Liver (tissue), 9 donors: ENCODE measurements around the gene OPN1LW. TPM values are rescaled to one million over a fixed set of nuclear protein-coding genes. Genes with fewer than 3 reads are reported as not detected.

Experiments used
- DNase-seq: peaks from one replicate; pipeline ENCODE4 v3.0.0-alpha.2; 2017; ENCODE audit warnings: low spot score
- H3K27ac ChIP-seq, 2 donors: one replicate each; pipeline ENCODE4 v1.7.0; 2013; ENCODE audit warnings: inconsistent platforms in 2 of 2, low read length in 2 of 2, control low read depth in 1 of 2, low read depth in 1 of 2, mild to moderate bottlenecking in 1 of 2
- H3K27me3 ChIP-seq, 4 donors: one replicate each; pipeline versions ENCODE4 v1.6.1 to v1.7.0; 2013; ENCODE audit warnings: low read length in 3 of 4, inconsistent platforms in 1 of 4, mild to moderate bottlenecking in 1 of 4, moderate library complexity in 1 of 4; ENCODE audit not compliant: control insufficient read depth in 4 of 4, insufficient read depth in 4 of 4
- H3K36me3 ChIP-seq, 4 donors: one replicate each; pipeline versions ENCODE4 v1.6.1 to v1.7.0; 2013; ENCODE audit warnings: low read length in 3 of 4, mild to moderate bottlenecking in 3 of 4, low read depth in 1 of 4, moderate library complexity in 1 of 4; ENCODE audit not compliant: control insufficient read depth in 4 of 4, insufficient read depth in 3 of 4
- H3K4me1 ChIP-seq, 4 donors: one replicate each; pipeline versions ENCODE4 v1.6.1 to v1.7.0; 2013; ENCODE audit warnings: low read length in 3 of 4, mild to moderate bottlenecking in 3 of 4, moderate library complexity in 1 of 4; ENCODE audit not compliant: control insufficient read depth in 4 of 4, insufficient read depth in 4 of 4
- H3K4me3 ChIP-seq, 3 donors: one replicate each; pipeline versions ENCODE4 v1.6.1 to v1.7.0; 2013; ENCODE audit warnings: low read length in 3 of 3, control low read depth in 1 of 3, low read depth in 1 of 3, mild to moderate bottlenecking in 1 of 3
- H3K9ac ChIP-seq, 2 donors: one replicate each; pipeline ENCODE4 v1.7.0; 2013; ENCODE audit warnings: low read length in 2 of 2, mild to moderate bottlenecking in 2 of 2, moderate library complexity in 2 of 2, control low read depth in 1 of 2, low read depth in 1 of 2
- H3K9me3 ChIP-seq, 4 donors: one replicate each; pipeline versions ENCODE4 v1.6.1 to v1.7.0; 2013; ENCODE audit warnings: low read length in 3 of 4; ENCODE audit not compliant: control insufficient read depth in 4 of 4
- EGR1 ChIP-seq, 2 donors: IDR thresholded peaks; 2 replicates each; pipeline ENCODE4 v1.6.1; 2016 to 2018; ENCODE audit warnings: antibody characterized with exemption in 2 of 2, low read depth in 2 of 2
- FOXA1 ChIP-seq: IDR thresholded peaks from 2 replicates; pipeline ENCODE4 v1.6.1; 2016; ENCODE audit warnings: antibody characterized with exemption
- FOXA2 ChIP-seq: IDR thresholded peaks from 2 replicates; pipeline ENCODE4 v1.6.1; 2016; ENCODE audit warnings: antibody characterized with exemption
- GABPA ChIP-seq, 2 donors: IDR thresholded peaks in 1 of 2; conservative IDR thresholded peaks in 1 of 2; 2 replicates each; pipeline ENCODE4 v1.6.1; 2016; ENCODE audit warnings: antibody characterized with exemption in 2 of 2, mild to moderate bottlenecking in 1 of 2, moderate library complexity in 1 of 2
- HNF4A ChIP-seq, 2 donors: conservative IDR thresholded peaks; 2 replicates each; pipeline ENCODE4 v1.6.1; 2016; ENCODE audit warnings: antibody characterized with exemption in 2 of 2, mild to moderate bottlenecking in 2 of 2
- HNF4G ChIP-seq: IDR thresholded peaks from 2 replicates; pipeline ENCODE4 v1.6.1; 2016; ENCODE audit warnings: antibody characterized with exemption
- JUND ChIP-seq, 2 donors: IDR thresholded peaks; 2 replicates each; pipeline ENCODE4 v1.6.1; 2016; ENCODE audit warnings: antibody characterized with exemption in 2 of 2
- NR2F2 ChIP-seq: IDR thresholded peaks from 2 replicates; pipeline ENCODE4 v1.6.1; 2016; ENCODE audit warnings: antibody characterized with exemption
- RAD21 ChIP-seq, 2 donors: IDR thresholded peaks; 2 replicates each; pipeline ENCODE4 v1.6.1; 2016; ENCODE audit warnings: antibody characterized with exemption in 2 of 2, mild to moderate bottlenecking in 2 of 2
- RXRA ChIP-seq, 2 donors: IDR thresholded peaks; 2 replicates each; pipeline ENCODE4 v1.6.1; 2017 to 2018; ENCODE audit warnings: antibody characterized with exemption in 2 of 2, mild to moderate bottlenecking in 1 of 2
- SP1 ChIP-seq: IDR thresholded peaks from 2 replicates; pipeline ENCODE4 v1.6.1; 2018; ENCODE audit warnings: antibody characterized with exemption, mild to moderate bottlenecking
- TAF1 ChIP-seq: conservative IDR thresholded peaks from 2 replicates; pipeline ENCODE4 v1.6.1; 2016; ENCODE audit warnings: antibody characterized with exemption, mild to moderate bottlenecking
- YY1 ChIP-seq: IDR thresholded peaks from 2 replicates; pipeline ENCODE4 v1.6.1; 2016; ENCODE audit warnings: antibody characterized with exemption, mild to moderate bottlenecking
- WGBS: extraction: QIAGEN DNeasy Blood & Tissue Kit; methylation state at CpG from one replicate; pipeline ENCODE4 v1.1.7; 2013; 5-methylcytosine and 5-hydroxymethylcytosine counted together
- polyA plus RNA-seq, 2 donors: library from polyadenylated mRNA; stranded (reverse) in 1 of 2; unstranded in 1 of 2; fragments of 200-250 nt in 1 of 2; fragments of >200 nt in 1 of 2; fragmentation: Nextera tagmentation in 1 of 2; extraction: Ambion mirVana in 1 of 2; gene quantifications; one replicate each; pipeline versions ENCODE4 v1.2.1 to v1.2.3, GENCODE V29; 2013 to 2015
- total RNA-seq, 2 donors: library from RNA; depleted of rRNA; stranded (reverse); fragments of >200 nt; gene quantifications; one replicate each; pipeline ENCODE4 v1.2.3, GENCODE V29; 2014
- TF ChIP-seq, protein P1 (sequence below): IDR thresholded peaks from 2 replicates; pipeline ENCODE4 v1.6.1; 2016; ENCODE audit warnings: antibody characterized with exemption
- TF ChIP-seq, protein P2 (sequence below): IDR thresholded peaks from 2 replicates; pipeline ENCODE4 v1.6.1; 2016; ENCODE audit warnings: antibody characterized with exemption
- TF ChIP-seq, protein P3 (sequence below): fragments of 150-350 bp; IDR thresholded peaks from 2 replicates; pipeline ENCODE4 v1.5.1; 2017; ENCODE audit warnings: improper control_type of control experiment, low read depth, low read length; ENCODE audit not compliant: missing input control
- TF ChIP-seq, protein P4 (sequence below): IDR thresholded peaks from 2 replicates; pipeline ENCODE4 v1.6.1; 2016; ENCODE audit warnings: antibody characterized with exemption, mild to moderate bottlenecking
- TF ChIP-seq, protein P5 (sequence below): IDR thresholded peaks from 2 replicates; pipeline ENCODE4 v1.6.1; 2016; ENCODE audit warnings: antibody characterized with exemption
- donor health status: healthy.
- donor health status: healthy.
- donor health status: healthy.
- donor health status: healthy.
- donor health status: healthy.

Gene OPN1LW
- total and polyA plus RNA-seq, 4 donors: not detected

DNA sequence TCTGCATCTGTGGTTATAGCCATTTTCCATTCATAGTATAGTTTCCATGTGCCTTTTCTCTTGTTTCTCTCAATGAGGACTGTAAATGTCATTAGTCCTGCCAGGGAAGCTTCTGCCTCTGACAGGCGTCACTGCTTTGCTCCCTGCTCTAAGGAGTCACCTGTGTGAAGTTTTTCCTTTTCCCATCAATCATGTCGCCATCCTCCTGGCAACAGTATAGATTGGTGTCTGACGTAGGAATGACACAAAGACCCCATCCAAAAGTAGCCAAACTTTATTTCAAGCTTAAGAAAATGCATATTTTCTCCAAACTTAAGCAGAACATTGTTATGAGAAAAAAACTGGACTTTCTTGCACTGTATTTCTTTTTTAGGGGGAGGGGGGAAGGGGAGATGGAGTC is 23.5 kb upstream of the OPN1LW start (continued):
- TF ChIP-seq, protein P1, sequence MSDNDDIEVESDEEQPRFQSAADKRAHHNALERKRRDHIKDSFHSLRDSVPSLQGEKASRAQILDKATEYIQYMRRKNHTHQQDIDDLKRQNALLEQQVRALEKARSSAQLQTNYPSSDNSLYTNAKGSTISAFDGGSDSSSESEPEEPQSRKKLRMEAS: no peak
- TF ChIP-seq NR2F2 (no peak), EGR1 (IDR thresholded peaks at IDR 0.05; ENCODE audit: low read depth in 2 of 2) (no peak)
- TF ChIP-seq, protein P2, sequence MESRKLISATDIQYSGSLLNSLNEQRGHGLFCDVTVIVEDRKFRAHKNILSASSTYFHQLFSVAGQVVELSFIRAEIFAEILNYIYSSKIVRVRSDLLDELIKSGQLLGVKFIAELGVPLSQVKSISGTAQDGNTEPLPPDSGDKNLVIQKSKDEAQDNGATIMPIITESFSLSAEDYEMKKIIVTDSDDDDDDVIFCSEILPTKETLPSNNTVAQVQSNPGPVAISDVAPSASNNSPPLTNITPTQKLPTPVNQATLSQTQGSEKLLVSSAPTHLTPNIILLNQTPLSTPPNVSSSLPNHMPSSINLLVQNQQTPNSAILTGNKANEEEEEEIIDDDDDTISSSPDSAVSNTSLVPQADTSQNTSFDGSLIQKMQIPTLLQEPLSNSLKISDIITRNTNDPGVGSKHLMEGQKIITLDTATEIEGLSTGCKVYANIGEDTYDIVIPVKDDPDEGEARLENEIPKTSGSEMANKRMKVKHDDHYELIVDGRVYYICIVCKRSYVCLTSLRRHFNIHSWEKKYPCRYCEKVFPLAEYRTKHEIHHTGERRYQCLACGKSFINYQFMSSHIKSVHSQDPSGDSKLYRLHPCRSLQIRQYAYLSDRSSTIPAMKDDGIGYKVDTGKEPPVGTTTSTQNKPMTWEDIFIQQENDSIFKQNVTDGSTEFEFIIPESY: no peak

DNA sequence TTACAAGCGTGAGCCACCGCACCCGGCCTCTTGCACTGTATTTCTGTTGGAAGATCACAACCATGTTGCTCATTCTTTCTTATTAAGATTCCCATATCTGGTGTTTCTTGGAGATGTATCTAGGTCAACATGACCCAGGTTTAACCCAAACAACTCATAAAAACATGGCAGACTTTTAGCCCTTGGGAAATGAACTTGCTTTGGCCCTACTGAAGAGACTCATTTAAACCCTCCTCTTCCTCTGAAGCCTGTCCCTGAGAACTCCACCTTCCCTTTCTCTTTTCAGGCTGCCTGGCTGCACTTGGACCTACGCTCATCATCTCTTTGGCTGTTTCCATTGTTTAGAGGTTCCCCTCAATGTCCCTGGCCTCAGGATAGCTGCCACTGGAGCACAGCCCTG is 22.8 kb upstream of the OPN1LW start:
- Histone ChIP-seq H3K4me3 (no peak overlapping the region), H3K36me3 (no peaks in the 10 kb centered on the region), H3K27ac (no peak overlapping the region), H3K4me1 (no peaks in the 10 kb centered on the region), H3K27me3 (no peaks in the 10 kb centered on the region), H3K9ac (no peak overlapping the region), H3K9me3 (peaks cover 0 to 3% (median 0%) of the 10 kb centered on the region in 4 donors)
- WGBS: 98% methylated on average over 4 of the region's 4 CpGs
- TF ChIP-seq JUND (IDR thresholded peaks at IDR 0.05) (no peak), YY1 (no peak), SP1 (no peak), RXRA (IDR thresholded peaks at IDR 0.05) (no peak), TAF1 (no peak), EGR1 (IDR thresholded peaks at IDR 0.05; ENCODE audit: low read depth in 2 of 2) (no peak), HNF4G (no peak), HNF4A (conservative IDR thresholded peaks at IDR 0.05) (no peak), NR2F2 (no peak), GABPA (IDR thresholded peaks at IDR 0.05 in 1 of 2, conservative IDR thresholded peaks at IDR 0.05 in 1 of 2) (no peak), FOXA2 (no peak), RAD21 (IDR thresholded peaks at IDR 0.05) (no peak), FOXA1 (no peak)
- TF ChIP-seq, protein P2: no peak
- TF ChIP-seq, protein P1: no peak
- TF ChIP-seq, protein P3, sequence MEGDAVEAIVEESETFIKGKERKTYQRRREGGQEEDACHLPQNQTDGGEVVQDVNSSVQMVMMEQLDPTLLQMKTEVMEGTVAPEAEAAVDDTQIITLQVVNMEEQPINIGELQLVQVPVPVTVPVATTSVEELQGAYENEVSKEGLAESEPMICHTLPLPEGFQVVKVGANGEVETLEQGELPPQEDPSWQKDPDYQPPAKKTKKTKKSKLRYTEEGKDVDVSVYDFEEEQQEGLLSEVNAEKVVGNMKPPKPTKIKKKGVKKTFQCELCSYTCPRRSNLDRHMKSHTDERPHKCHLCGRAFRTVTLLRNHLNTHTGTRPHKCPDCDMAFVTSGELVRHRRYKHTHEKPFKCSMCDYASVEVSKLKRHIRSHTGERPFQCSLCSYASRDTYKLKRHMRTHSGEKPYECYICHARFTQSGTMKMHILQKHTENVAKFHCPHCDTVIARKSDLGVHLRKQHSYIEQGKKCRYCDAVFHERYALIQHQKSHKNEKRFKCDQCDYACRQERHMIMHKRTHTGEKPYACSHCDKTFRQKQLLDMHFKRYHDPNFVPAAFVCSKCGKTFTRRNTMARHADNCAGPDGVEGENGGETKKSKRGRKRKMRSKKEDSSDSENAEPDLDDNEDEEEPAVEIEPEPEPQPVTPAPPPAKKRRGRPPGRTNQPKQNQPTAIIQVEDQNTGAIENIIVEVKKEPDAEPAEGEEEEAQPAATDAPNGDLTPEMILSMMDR: no peak
- TF ChIP-seq, protein P4, sequence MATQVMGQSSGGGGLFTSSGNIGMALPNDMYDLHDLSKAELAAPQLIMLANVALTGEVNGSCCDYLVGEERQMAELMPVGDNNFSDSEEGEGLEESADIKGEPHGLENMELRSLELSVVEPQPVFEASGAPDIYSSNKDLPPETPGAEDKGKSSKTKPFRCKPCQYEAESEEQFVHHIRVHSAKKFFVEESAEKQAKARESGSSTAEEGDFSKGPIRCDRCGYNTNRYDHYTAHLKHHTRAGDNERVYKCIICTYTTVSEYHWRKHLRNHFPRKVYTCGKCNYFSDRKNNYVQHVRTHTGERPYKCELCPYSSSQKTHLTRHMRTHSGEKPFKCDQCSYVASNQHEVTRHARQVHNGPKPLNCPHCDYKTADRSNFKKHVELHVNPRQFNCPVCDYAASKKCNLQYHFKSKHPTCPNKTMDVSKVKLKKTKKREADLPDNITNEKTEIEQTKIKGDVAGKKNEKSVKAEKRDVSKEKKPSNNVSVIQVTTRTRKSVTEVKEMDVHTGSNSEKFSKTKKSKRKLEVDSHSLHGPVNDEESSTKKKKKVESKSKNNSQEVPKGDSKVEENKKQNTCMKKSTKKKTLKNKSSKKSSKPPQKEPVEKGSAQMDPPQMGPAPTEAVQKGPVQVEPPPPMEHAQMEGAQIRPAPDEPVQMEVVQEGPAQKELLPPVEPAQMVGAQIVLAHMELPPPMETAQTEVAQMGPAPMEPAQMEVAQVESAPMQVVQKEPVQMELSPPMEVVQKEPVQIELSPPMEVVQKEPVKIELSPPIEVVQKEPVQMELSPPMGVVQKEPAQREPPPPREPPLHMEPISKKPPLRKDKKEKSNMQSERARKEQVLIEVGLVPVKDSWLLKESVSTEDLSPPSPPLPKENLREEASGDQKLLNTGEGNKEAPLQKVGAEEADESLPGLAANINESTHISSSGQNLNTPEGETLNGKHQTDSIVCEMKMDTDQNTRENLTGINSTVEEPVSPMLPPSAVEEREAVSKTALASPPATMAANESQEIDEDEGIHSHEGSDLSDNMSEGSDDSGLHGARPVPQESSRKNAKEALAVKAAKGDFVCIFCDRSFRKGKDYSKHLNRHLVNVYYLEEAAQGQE: no peak
- TF ChIP-seq, protein P5, sequence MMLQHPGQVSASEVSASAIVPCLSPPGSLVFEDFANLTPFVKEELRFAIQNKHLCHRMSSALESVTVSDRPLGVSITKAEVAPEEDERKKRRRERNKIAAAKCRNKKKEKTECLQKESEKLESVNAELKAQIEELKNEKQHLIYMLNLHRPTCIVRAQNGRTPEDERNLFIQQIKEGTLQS: no peak
- DNase-seq: no peak
